ENCODE data around the gene GPR161.
"Not testable (repeated sequence)": the region's sequence is repeated elsewhere in the genome, so short reads cannot be mapped to it uniquely, and the experiment has no call there.

Gene GPR161

DNA sequence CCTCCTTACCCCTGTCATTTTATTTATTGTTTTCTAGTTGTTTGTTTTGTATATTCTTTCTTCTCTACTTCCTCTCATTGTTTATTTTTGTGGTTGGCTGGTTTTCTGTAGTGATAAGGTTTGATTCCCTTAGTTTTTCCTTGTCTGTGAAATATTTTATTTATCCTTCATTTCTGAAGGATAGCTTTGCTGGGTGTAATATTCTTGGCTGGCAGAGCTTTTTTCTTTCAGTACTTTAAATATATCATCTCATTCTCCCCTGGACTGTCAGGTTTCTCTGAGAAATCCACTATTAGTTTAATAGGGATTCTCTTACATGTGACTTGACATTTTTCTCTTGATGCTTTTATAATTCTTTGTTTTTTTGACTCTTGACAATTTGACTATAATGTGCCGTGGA is 23.2 kb upstream of the GPR161 start:
- Histone ChIP-seq H3K36me3 (ENCODE audit: insufficient read depth, low read length) (no peaks in the 10 kb centered on the region), H3K9me3 (ENCODE audit: control insufficient read depth, insufficient read depth, low read length) (no peaks in the 10 kb centered on the region), H3K4me1 (ENCODE audit: insufficient read depth, low read length) (no peaks in the 10 kb centered on the region), H3K9ac (ENCODE audit: low read depth, low read length) (no peak overlapping the region)

DNA sequence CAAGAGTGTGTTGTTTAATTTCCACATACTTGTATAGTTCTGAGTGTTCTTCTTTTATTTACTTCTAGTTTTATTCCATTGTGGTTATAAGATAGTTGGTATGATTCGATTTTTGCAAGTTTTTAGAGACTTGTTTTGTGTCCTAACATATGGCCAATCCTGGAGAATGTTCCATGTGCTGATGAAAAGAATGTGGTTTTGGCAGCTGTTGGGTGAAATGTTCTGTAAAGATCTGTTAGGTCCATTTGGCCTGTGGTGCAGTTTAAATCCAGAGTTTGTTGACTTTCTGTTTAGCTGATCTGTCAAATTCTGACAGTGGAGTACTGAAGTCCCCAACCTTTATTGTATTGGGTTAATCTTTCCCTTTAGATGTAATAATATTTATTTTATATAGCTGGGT is 22.5 kb upstream of the GPR161 start:
- H3K9ac ChIP-seq (ENCODE audit: low read depth, low read length) = no peak overlapping the region
- no peaks in the 10 kb centered on the region for H3K4me1 ChIP-seq (ENCODE audit: insufficient read depth, low read length)
- no peaks in the 10 kb centered on the region for H3K36me3 ChIP-seq (ENCODE audit: insufficient read depth, low read length)
- H3K9me3 ChIP-seq (ENCODE audit: control insufficient read depth, insufficient read depth, low read length) = no peaks in the 10 kb centered on the region

DNA sequence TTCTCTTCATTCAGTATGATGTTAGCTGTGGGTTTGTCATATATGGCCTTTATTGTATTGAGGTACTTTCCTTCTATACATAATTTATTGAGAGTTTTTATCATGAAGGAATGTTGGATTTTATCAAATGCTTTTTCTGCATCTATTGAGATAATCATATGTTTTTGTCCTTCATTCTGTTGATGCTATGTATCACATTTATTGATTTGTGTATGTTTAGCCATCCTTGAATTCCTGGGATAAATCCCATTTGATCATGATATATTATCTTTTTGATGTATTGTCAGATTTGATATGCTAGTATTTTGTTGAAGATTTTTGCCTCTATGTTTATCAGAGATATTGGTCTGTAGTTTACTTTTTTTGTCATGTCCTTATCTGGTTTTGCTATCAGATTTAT is 20.9 kb upstream of the GPR161 start:
- H3K36me3 ChIP-seq (ENCODE audit: insufficient read depth, low read length) = no peaks in the 10 kb centered on the region
- H3K4me1 ChIP-seq (ENCODE audit: insufficient read depth, low read length) = no peaks in the 10 kb centered on the region
- H3K9ac ChIP-seq (ENCODE audit: low read depth, low read length) = no peak overlapping the region
- no peaks in the 10 kb centered on the region for H3K9me3 ChIP-seq (ENCODE audit: control insufficient read depth, insufficient read depth, low read length)

DNA sequence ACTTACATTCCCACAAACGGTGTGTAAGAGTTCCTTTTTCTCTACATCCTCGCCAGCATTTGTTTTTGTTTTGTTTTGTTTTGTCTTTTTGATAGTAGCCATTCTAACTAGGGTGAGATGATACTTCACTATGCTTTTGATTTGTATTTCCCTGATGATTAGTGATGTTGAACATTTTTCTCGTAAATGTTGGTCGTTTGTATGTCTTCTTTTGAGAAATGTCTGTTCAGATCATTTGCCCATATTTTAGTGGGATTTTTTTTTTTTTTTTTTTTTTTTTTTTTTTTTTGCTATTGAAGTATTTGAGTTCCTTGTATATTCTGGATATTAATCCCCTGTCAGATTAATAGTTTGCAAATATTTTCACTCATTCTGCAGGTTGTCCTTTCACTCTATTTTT is 19.2 kb upstream of the GPR161 start:
- no peaks in the 10 kb centered on the region for H3K36me3 ChIP-seq (ENCODE audit: insufficient read depth, low read length)
- H3K9me3 ChIP-seq (ENCODE audit: control insufficient read depth, insufficient read depth, low read length) = no peaks in the 10 kb centered on the region
- H3K4me1 ChIP-seq (ENCODE audit: insufficient read depth, low read length) = peaks cover 3% of the 10 kb centered on the region; the same call in 1 of the 2 replicates
- no peak overlapping the region for H3K9ac ChIP-seq (ENCODE audit: low read depth, low read length)

DNA sequence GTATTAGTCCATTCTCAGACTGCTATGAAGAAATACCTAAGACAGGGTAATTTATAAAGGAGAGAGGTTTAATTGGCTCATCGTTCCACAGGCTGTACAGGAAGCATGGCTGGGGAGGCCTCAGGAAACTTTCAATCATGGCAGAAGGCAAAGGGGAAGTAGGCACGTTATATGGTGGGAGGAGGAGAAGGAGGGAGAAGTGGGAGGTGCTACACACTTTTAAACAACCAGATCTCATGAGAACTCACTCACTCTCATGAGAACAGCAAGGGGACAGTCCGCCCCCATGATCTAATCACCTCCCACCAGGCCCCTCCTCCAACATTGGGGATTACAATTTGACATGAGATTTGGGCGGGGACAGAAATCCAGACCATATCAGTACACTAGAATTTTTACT is 18.0 kb upstream of the GPR161 start:
- not testable (repeated sequence) for H3K9me3 ChIP-seq (ENCODE audit: control insufficient read depth, insufficient read depth, low read length); H3K4me1 ChIP-seq (ENCODE audit: insufficient read depth, low read length); H3K9ac ChIP-seq (ENCODE audit: low read depth, low read length); H3K36me3 ChIP-seq (ENCODE audit: insufficient read depth, low read length)

GRCh38 chr1:168151935-168152334 is 15.2 kb upstream of the GPR161 start:
- Histone ChIP-seq H3K36me3 (ENCODE audit: insufficient read depth, low read length) (no peaks in the 10 kb centered on the region), H3K9ac (ENCODE audit: low read depth, low read length) (no peak overlapping the region), H3K4me1 (ENCODE audit: insufficient read depth, low read length) (peaks cover 3% of the 10 kb centered on the region; the same call in 1 of the 2 replicates), H3K9me3 (ENCODE audit: control insufficient read depth, insufficient read depth, low read length) (no peaks in the 10 kb centered on the region)

DNA sequence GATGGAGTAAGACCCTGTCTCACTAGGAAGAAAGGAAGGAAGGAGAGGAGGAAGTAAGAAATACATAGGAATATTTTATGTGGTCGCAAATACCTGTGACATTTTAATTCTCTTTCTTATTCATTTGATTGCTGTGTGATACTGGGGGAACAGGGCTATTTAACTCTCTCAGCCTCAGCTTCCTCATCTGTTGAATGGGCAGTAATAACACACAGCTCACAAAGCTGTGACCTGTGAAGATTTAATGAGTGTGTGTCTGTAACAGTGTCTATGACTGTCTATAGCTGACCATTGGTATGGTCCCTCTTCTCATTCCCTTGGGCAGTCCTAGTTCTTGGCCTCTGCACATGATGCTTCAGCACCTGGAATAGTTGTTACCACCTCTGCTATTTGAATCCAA is 13.6 kb upstream of the GPR161 start:
- no peak overlapping the region for H3K9ac ChIP-seq (ENCODE audit: low read depth, low read length)
- H3K4me1 ChIP-seq (ENCODE audit: insufficient read depth, low read length) = peaks cover 3% of the 10 kb centered on the region; the same call in 1 of the 2 replicates
- H3K9me3 ChIP-seq (ENCODE audit: control insufficient read depth, insufficient read depth, low read length) = no peaks in the 10 kb centered on the region
- no peaks in the 10 kb centered on the region for H3K36me3 ChIP-seq (ENCODE audit: insufficient read depth, low read length)

GRCh38 chr1:168148916-168149315 is 12.2 kb upstream of the GPR161 start:
- Histone ChIP-seq H3K36me3 (ENCODE audit: insufficient read depth, low read length) (no peaks in the 10 kb centered on the region), H3K9ac (ENCODE audit: low read depth, low read length) (no peak overlapping the region), H3K9me3 (ENCODE audit: control insufficient read depth, insufficient read depth, low read length) (no peaks in the 10 kb centered on the region), H3K4me1 (ENCODE audit: insufficient read depth, low read length) (peaks cover 3% of the 10 kb centered on the region; the same call in 1 of the 2 replicates)

DNA sequence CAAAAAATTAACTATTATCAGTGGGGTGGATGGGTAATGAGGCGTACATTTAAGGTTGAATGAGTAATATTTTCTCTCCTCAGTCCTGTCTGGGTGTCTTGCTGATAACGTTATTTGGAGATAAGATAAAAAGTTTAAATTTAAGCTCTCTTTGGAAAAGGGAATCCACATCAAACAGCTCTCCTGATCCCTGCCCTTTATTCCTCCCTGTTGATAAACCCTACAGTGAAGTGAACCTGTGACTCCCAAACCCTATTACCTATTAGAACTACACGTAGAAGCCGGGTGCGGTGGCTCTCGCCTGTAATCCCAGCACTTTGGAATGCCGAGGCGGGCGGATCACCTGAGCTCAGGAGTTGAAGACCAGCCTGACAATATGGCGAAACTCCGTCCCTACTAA is 9.9 kb upstream of the GPR161 start:
- Histone ChIP-seq H3K36me3 (ENCODE audit: insufficient read depth, low read length) (no peaks in the 10 kb centered on the region), H3K4me1 (ENCODE audit: insufficient read depth, low read length) (peaks cover 3% of the 10 kb centered on the region; the same call in 1 of the 2 replicates), H3K9ac (ENCODE audit: low read depth, low read length) (no peak overlapping the region), H3K9me3 (ENCODE audit: control insufficient read depth, insufficient read depth, low read length) (no peaks in the 10 kb centered on the region)

DNA sequence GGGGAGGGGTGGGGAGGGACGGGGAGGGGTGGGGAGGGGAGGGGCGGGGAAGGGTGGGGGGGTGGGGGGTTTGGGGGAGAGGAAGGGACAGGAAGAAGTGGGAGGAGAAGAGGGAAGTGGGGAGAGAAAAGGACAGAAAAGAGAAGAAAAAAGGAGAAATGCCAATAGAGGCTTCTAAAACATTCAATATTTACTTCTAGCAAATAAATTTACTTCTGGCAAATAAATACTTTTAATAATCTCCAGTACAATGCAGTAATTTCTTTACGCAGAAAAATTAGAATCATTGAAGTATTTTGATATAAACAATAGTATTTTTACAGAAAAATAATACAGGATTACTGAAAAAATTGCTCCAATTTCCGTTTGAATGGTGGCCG is 9.4 kb upstream of the GPR161 start:
- Histone ChIP-seq H3K36me3 (ENCODE audit: insufficient read depth, low read length) (no peaks in the 10 kb centered on the region), H3K9me3 (ENCODE audit: control insufficient read depth, insufficient read depth, low read length) (no peaks in the 10 kb centered on the region), H3K4me1 (ENCODE audit: insufficient read depth, low read length) (no peaks in the 10 kb centered on the region), H3K9ac (ENCODE audit: low read depth, low read length) (no peak overlapping the region)

GRCh38 chr1:168145184-168146159 is 8.7 kb upstream of the GPR161 start:
- no peaks in the 10 kb centered on the region for H3K9me3 ChIP-seq (ENCODE audit: control insufficient read depth, insufficient read depth, low read length)
- H3K36me3 ChIP-seq (ENCODE audit: insufficient read depth, low read length) = no peaks in the 10 kb centered on the region
- no peaks in the 10 kb centered on the region for H3K4me1 ChIP-seq (ENCODE audit: insufficient read depth, low read length)
- no peak overlapping the region for H3K9ac ChIP-seq (ENCODE audit: low read depth, low read length)

GRCh38 chr1:168141871-168142385 is 5.2 kb upstream of the GPR161 start:
- Histone ChIP-seq H3K4me1 (ENCODE audit: insufficient read depth, low read length) (no peaks in the 10 kb centered on the region), H3K36me3 (ENCODE audit: insufficient read depth, low read length) (no peaks in the 10 kb centered on the region), H3K9ac (ENCODE audit: low read depth, low read length) (no peak overlapping the region), H3K9me3 (ENCODE audit: control insufficient read depth, insufficient read depth, low read length) (no peaks in the 10 kb centered on the region)

GRCh38 chr1:168139070-168139469 is 2.3 kb upstream of the GPR161 start:
- no peak overlapping the region for H3K9ac ChIP-seq (ENCODE audit: low read depth, low read length)
- no peaks in the 10 kb centered on the region for H3K4me1 ChIP-seq (ENCODE audit: insufficient read depth, low read length)
- H3K9me3 ChIP-seq (ENCODE audit: control insufficient read depth, insufficient read depth, low read length) = no peaks in the 10 kb centered on the region
- H3K36me3 ChIP-seq (ENCODE audit: insufficient read depth, low read length) = no peaks in the 10 kb centered on the region; the same call in 1 of the 2 replicates

- no peak overlapping the region for H3K9ac ChIP-seq (ENCODE audit: low read depth, low read length)
- no peaks in the 10 kb centered on the region for H3K4me1 ChIP-seq (ENCODE audit: insufficient read depth, low read length)
- H3K9me3 ChIP-seq (ENCODE audit: control insufficient read depth, insufficient read depth, low read length) = no peaks in the 10 kb centered on the region
- no peaks in the 10 kb centered on the region; the same call in 1 of the 2 replicates for H3K36me3 ChIP-seq (ENCODE audit: insufficient read depth, low read length)
Measured at GRCh38 chr1:168138134-168138533, 1.4 kb upstream of the GPR161 start.

DNA sequence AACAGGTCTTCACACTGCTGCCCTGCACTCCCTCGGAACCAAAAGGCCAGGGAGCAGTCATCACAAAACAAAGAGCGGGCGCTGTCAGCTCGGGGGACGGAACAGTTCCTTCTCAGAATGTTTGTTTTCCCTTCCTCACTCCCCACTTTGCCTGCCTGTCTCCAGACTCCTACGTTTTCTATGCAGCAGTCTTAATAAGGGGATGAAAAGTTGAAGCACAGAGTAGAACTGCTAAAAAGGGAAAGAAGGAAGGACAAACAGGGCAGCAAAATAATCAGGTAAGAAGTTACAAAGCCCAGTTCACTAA is 738 bp upstream of the GPR161 start:
- Histone ChIP-seq H3K9ac (ENCODE audit: low read depth, low read length) (peak overlapping the region; percentile 83; the same call in 1 of the 2 replicates), H3K36me3 (ENCODE audit: insufficient read depth, low read length) (no peaks in the 10 kb centered on the region; the same call in 1 of the 2 replicates)

More for the DNA sequence above, 738 bp upstream of the GPR161 start:
- H3K9me3 ChIP-seq (ENCODE audit: control insufficient read depth, insufficient read depth, low read length) = no peaks in the 10 kb centered on the region
- H3K4me1 ChIP-seq (ENCODE audit: insufficient read depth, low read length) = no peaks in the 10 kb centered on the region

Measured in ES-I3 (cell line).